GM12878 (cell line): ENCODE data around the gene TTC9B. TPM values are rescaled to one million over a fixed set of nuclear protein-coding genes. Genes with fewer than 3 reads are reported as not detected.
"Not testable (repeated sequence)": the region's sequence is repeated elsewhere in the genome, so short reads cannot be mapped to it uniquely, and the experiment has no call there.

Experiments used
- ATAC-seq: fragments of 200-7000 bp; cut with Tn5 transposase; 3 replicates; pipeline ENCODE4 v1.9.1; 2020; ENCODE audit warnings: mild to moderate bottlenecking, moderate library complexity
- BruUV-seq: library from RNA; stranded (reverse); fragments of 400-500 nt; replicated peaks from 2 replicates; lab custom pipeline; 2021; lab: Mats Ljungman, UMichigan
- CTCF ChIA-PET: fragments of 300-600 bp; sonication (Branson Sonifier 250); formaldehyde crosslinking; extraction: SDS; loops from one replicate; lab custom pipeline; 2021; ENCODE audit warnings: inconsistent platforms; lab: Yijun Ruan, JAX
- POLR2A ChIA-PET: fragments of 350-600 bp; formaldehyde crosslinking; extraction: SDS; loops from one replicate; lab custom pipeline; 2021; ENCODE audit warnings: inconsistent platforms; lab: Charles Lee
- RAD21 ChIA-PET: fragments of 300-600 bp; sonication (Branson Sonifier 250); formaldehyde crosslinking; loops from one replicate; lab custom pipeline; 2023; ENCODE audit warnings: antibody characterized with exemption; ENCODE audit not compliant: unreplicated experiment; lab: Charles Lee
- SMC1A ChIA-PET: fragments of 300-600 bp; sonication (Branson Sonifier 250); formaldehyde crosslinking; loops from one replicate; lab custom pipeline; 2023; ENCODE audit not compliant: unreplicated experiment, uncharacterized antibody; lab: Charles Lee
- DNase-seq: peaks from one replicate; pipeline ENCODE4 v3.0.0-alpha.2; 2011; ENCODE audit warnings: low read depth, low spot score
- FAIRE-seq: peaks from 3 replicates; lab custom pipeline; 2011; peaks lifted over from hg19 to GRCh38; lab: Jason Lieb, UNC
- H2AFZ ChIP-seq: 2 replicates; pipeline ENCODE4 v1.6.0; 2011; ENCODE audit warnings: low read depth, low read length, control low read depth; ENCODE audit not compliant: control insufficient read depth
- H3K27ac ChIP-seq: 2 replicates; pipeline ENCODE4 v1.5.1; 2011; ENCODE audit warnings: control low read depth; ENCODE audit not compliant: control insufficient read depth, insufficient read depth
- H3K27me3 ChIP-seq, 2 experiments: replicated peaks in 1 of 2; 2 replicates each; pipeline versions ENCODE4 v1.6.0 to v1.6.1; 2011; ENCODE audit warnings: low read length in 1 of 2; ENCODE audit not compliant: control insufficient read depth in 2 of 2, insufficient read depth in 2 of 2
- H3K36me3 ChIP-seq, 2 experiments: 2 replicates each; pipeline ENCODE4 v1.5.1; 2011; ENCODE audit warnings: low read length in 1 of 2; ENCODE audit not compliant: control insufficient read depth in 2 of 2, insufficient read depth in 2 of 2
- H3K4me1 ChIP-seq: 2 replicates; pipeline ENCODE4 v1.6.1; 2011; ENCODE audit warnings: mild to moderate bottlenecking, low read length, moderate library complexity, mixed read lengths; ENCODE audit not compliant: control insufficient read depth, insufficient read depth
- H3K4me2 ChIP-seq: 2 replicates; pipeline ENCODE4 v1.6.0; 2011; ENCODE audit warnings: control low read depth; ENCODE audit not compliant: control insufficient read depth, insufficient read depth
- H3K4me3 ChIP-seq: fragments of 200-600 bp; sonication (generic); 2 replicates; pipeline ENCODE4 v1.5.1; 2016
- H3K79me2 ChIP-seq: 2 replicates; pipeline ENCODE4 v1.6.0; 2011; ENCODE audit warnings: low read length; ENCODE audit not compliant: control insufficient read depth, insufficient read depth
- H3K9ac ChIP-seq: 2 replicates; pipeline ENCODE4 v1.8.0; 2011; ENCODE audit warnings: low read length, control low read depth, mixed read lengths; ENCODE audit not compliant: control insufficient read depth, insufficient read depth
- H3K9me3 ChIP-seq: replicated peaks from 3 replicates; pipeline ENCODE4 v1.5.1; 2011; ENCODE audit warnings: mild to moderate bottlenecking, low read length; ENCODE audit not compliant: control insufficient read depth, insufficient read depth
- H4K20me1 ChIP-seq: 2 replicates; pipeline ENCODE4 v1.6.0; 2011; ENCODE audit not compliant: control insufficient read depth, insufficient read depth
- BACH1 ChIP-seq: fragments of 450-650 bp; IDR thresholded peaks from 2 replicates; pipeline ENCODE4 v1.6.1; 2017; ENCODE audit warnings: mild to moderate bottlenecking, borderline replicate concordance
- GABPA ChIP-seq: IDR thresholded peaks from 2 replicates; pipeline ENCODE4 v1.6.1; 2014; ENCODE audit warnings: antibody characterized with exemption, low read depth, mild to moderate bottlenecking, inconsistent platforms
- MEF2B ChIP-seq: fragments of 450-650 bp; IDR thresholded peaks from 2 replicates; pipeline ENCODE4 v1.6.1; 2018; ENCODE audit warnings: mild to moderate bottlenecking, moderate library complexity; ENCODE audit not compliant: partially characterized antibody, poor library complexity, severe bottlenecking
- RAD51 ChIP-seq: fragments of 450-650 bp; IDR thresholded peaks from 2 replicates; pipeline ENCODE4 v1.6.1; 2016; ENCODE audit warnings: moderate library complexity, mild to moderate bottlenecking, inconsistent platforms
- SRF ChIP-seq, 2 experiments: IDR thresholded peaks; 2 replicates each; pipeline ENCODE4 v1.6.1; 2011; ENCODE audit warnings: low read depth in 2 of 2, low read length in 2 of 2, mild to moderate bottlenecking in 1 of 2, moderate library complexity in 1 of 2
- WGBS: methylation state at CpG from one replicate; pipeline ENCODE4 v1.1.6; 2016; ENCODE audit warnings: low lambda C conversion rate; ENCODE audit not compliant: insufficient replicate concordance, insufficient coverage; ENCODE audit errors: missing lambda C conversion rate; 5-methylcytosine and 5-hydroxymethylcytosine counted together
- in situ Hi-C: fragments of 300-500 bp; cut with MboI; formaldehyde crosslinking; loops from 9 replicates; pipeline ENCODE4 v1.14.3; 2018; ENCODE audit warnings: mixed read lengths
- intact Hi-C: fragments of 100-400 bp; cut with micrococcal nuclease; formaldehyde crosslinking; loops from one replicate; pipeline ENCODE4 v1.14.2; 2022; ENCODE audit not compliant: unreplicated experiment
- polyA plus RNA-seq, 11 experiments: library from polyadenylated mRNA; depleted of rRNA in 4 of 11; unstranded in 6 of 11; stranded (reverse) in 5 of 11; fragments of >200 nt; fragmentation: Nextera tagmentation in 4 of 11; fragmentation: Illumina TruSeq in 1 of 11; extraction: Ambion mirVana in 4 of 11; extraction: Trizol in 1 of 11; gene quantifications; 1 replicate in 1 of 11; 2 replicates in 10 of 11; pipeline versions ENCODE4 v1.2.1 to v1.2.3, GENCODE V29; 2011 to 2016; ENCODE audit warnings: inconsistent platforms in 2 of 11, missing spikeins in 2 of 11, low read depth in 1 of 11
- total RNA-seq, 4 experiments: library from RNA; depleted of rRNA in 3 of 4; stranded (reverse); fragments of >200 nt in 3 of 4; fragmentation: Illumina TruSeq in 1 of 4; extraction: Trizol in 1 of 4; gene quantifications; 2 replicates each; pipeline versions ENCODE4 v1.2.1 to v1.2.3, GENCODE V29; 2013 to 2021
- TF ChIP-seq, protein P1 (sequence below): IDR thresholded peaks from 2 replicates; pipeline ENCODE4 v1.6.1; 2012; ENCODE audit warnings: improper control_type of control experiment, low read depth, low read length; ENCODE audit not compliant: insufficient replicate concordance

TTC9B gene
- total and polyA plus RNA-seq, 10 of the 15 experiments (the other 5 are each of a cell fraction or from before 2014, with no cell fraction given): 0.04 to 0.14 (median 0.10) TPM; not detected in 7

DNA sequence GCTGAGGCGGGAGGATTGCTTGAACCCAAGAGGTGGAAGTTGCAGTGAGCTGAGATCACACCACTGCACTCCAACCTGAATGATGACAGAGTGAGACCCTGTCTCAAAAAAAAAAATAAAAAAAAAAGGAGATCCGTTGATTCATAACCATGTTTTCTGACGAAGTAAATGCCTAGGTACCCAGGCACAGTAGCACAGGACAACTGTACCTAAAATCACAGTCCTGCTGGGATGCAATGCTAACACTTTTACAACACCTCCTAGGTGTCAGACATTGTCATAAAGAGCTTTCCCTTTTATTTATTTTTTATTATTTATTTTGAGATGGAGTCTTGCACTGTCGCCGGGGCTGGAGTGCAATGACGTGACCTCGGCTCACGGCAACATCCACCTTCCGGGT lies 2.5 kb upstream of the TTC9B start (continued):
- TF ChIP-seq, protein P1, sequence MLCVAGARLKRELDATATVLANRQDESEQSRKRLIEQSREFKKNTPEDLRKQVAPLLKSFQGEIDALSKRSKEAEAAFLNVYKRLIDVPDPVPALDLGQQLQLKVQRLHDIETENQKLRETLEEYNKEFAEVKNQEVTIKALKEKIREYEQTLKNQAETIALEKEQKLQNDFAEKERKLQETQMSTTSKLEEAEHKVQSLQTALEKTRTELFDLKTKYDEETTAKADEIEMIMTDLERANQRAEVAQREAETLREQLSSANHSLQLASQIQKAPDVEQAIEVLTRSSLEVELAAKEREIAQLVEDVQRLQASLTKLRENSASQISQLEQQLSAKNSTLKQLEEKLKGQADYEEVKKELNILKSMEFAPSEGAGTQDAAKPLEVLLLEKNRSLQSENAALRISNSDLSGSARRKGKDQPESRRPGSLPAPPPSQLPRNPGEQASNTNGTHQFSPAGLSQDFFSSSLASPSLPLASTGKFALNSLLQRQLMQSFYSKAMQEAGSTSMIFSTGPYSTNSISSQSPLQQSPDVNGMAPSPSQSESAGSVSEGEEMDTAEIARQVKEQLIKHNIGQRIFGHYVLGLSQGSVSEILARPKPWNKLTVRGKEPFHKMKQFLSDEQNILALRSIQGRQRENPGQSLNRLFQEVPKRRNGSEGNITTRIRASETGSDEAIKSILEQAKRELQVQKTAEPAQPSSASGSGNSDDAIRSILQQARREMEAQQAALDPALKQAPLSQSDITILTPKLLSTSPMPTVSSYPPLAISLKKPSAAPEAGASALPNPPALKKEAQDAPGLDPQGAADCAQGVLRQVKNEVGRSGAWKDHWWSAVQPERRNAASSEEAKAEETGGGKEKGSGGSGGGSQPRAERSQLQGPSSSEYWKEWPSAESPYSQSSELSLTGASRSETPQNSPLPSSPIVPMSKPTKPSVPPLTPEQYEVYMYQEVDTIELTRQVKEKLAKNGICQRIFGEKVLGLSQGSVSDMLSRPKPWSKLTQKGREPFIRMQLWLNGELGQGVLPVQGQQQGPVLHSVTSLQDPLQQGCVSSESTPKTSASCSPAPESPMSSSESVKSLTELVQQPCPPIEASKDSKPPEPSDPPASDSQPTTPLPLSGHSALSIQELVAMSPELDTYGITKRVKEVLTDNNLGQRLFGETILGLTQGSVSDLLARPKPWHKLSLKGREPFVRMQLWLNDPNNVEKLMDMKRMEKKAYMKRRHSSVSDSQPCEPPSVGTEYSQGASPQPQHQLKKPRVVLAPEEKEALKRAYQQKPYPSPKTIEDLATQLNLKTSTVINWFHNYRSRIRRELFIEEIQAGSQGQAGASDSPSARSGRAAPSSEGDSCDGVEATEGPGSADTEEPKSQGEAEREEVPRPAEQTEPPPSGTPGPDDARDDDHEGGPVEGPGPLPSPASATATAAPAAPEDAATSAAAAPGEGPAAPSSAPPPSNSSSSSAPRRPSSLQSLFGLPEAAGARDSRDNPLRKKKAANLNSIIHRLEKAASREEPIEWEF: no peak
- TF ChIP-seq BACH1: no peak
- no peak for TF ChIP-seq GABPA
- TF ChIP-seq MEF2B: no peak

DNA sequence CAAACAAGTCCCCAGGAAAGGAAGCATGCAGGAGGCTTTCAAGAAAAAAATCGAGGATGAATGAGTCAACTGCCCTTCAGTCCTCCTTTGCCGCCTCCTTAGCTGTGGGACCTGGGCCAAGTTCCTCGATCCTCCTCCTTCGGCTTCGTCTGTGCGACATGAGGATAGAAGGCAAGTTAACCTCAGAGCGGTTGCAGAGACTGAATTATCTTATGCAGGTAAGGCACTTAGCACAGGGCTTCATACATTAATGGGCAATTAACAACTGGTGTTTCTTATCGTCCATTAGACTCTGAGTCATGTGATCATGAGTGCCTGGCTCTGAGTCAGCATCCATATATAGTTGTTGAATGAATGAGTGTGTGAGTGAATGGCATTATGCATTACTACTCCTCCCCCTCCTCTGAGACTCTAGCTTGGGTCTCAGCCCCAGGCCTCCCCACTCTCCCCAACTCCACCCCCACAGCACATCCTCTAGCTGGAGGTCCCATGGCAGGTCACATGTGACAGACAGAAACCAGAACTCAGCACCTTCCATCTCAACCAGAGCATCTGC lies 1.6 kb upstream of the TTC9B start:
- intact Hi-C loops (no loop called here), in situ Hi-C loops (loop anchor here (5.0 kb wide), 1 partner anchor 77 kb away; no protein-coding TSS in a partner anchor)
- SMC1A ChIA-PET: interaction anchor here (3.1 kb wide), 1 partner anchor 80 kb away, joined by 15 read pairs; no protein-coding TSS in a partner anchor
- no TSS peak for BruUV-seq
- CTCF ChIA-PET: interaction anchor here (1.0 to 1.5 kb wide), 3 partner anchors 30 to 80 kb away, joined by 3 to 7 read pairs (median 5); no protein-coding TSS in a partner anchor
- WGBS: 67% methylated on average over 8 of the region's 8 CpGs
- Histone ChIP-seq H3K27me3 (peaks cover 0 to 6% of the 10 kb centered on the region in 2 experiments), H2AFZ (no peak overlapping the region), H3K4me2 (no peak overlapping the region), H3K4me3 (no peak overlapping the region), H3K9me3 (peaks cover 4% of the 10 kb centered on the region; the same call in 1 of the 3 replicates), H3K79me2 (no peaks in the 10 kb centered on the region), H3K9ac (no peak overlapping the region), H3K27ac (no peak overlapping the region), H3K4me1 (no peaks in the 10 kb centered on the region), H3K36me3 (no peaks in the 10 kb centered on the region), H4K20me1 (no peaks in the 10 kb centered on the region)
- RAD21 ChIA-PET: interaction anchor here (0.6 to 1.1 kb wide), 2 partner anchors 55 to 376 kb away, joined by 3 read pairs; no protein-coding TSS in a partner anchor
- POLR2A ChIA-PET: no interaction called here
- FAIRE-seq (no peak), ATAC-seq (no peak), DNase-seq (no peak)
- TF ChIP-seq RAD51 (peak; percentile 23; the same call in 1 of the 2 replicates), SRF (IDR thresholded peaks at IDR 0.05; ENCODE audit: low read depth in 2 of 2, low read length in 2 of 2) (no peak)

DNA sequence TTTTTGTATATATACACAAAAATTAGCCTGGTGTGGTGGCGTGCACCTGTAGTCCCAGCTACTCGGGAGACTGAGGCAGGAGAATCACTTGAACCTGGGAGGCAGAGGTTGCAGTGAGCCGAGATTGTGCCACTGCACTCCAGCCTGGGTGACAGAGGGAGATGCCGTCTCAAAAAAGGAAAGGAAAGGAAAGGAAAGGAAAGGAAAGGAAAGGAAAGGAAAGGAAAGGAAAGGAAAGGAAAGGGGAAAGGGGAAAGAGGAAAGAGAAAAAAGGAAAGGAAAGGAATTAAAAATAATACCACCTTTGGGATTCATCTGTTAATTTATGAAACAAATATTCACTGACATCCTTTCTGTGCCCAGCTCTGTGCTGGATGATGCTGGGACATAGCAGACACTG lies 845 bp upstream of the TTC9B start:
- H3K4me1 ChIP-seq, ATAC-seq, intact Hi-C loops, BruUV-seq, H3K9ac ChIP-seq, H3K36me3 ChIP-seq, in situ Hi-C loops, H4K20me1 ChIP-seq, H2AFZ ChIP-seq, H3K9me3 ChIP-seq, H3K27me3 ChIP-seq, H3K79me2 ChIP-seq, DNase-seq, H3K4me2 ChIP-seq, H3K4me3 ChIP-seq, H3K27ac ChIP-seq, FAIRE-seq: not testable (repeated sequence)
- POLR2A ChIA-PET: interaction anchor here (0.6 kb wide), 1 partner anchor 385 kb away, joined by 4 read pairs; the partner anchor contains the start of gene DYRK1B
- WGBS: 50% methylated on average over 4 of the region's 4 CpGs
- RAD21 ChIA-PET: interaction anchor here (0.8 to 1.3 kb wide), 2 partner anchors 27 to 195 kb away, joined by 3 to 4 read pairs; no protein-coding TSS in a partner anchor
- SMC1A ChIA-PET: interaction anchor here (3.1 kb wide), 1 partner anchor 79 kb away, joined by 15 read pairs; no protein-coding TSS in a partner anchor
- CTCF ChIA-PET: interaction anchor here (0.6 to 1.5 kb wide), 5 partner anchors 29 to 1549 kb away, joined by 3 to 7 read pairs (median 3); partner anchors contain the start of gene ZNF780B
